ENCODE measurements around the gene ZNRF3.
"Not testable (repeated sequence)": the region's sequence is repeated elsewhere in the genome, so short reads cannot be mapped to it uniquely, and the experiment has no call there.

ZNRF3 gene

GRCh38 chr22:28903080-28903479 is 19.7 kb downstream of the ZNRF3 start:
- Mint-ChIP-seq H3K27me3 (no peaks in the 10 kb centered on the region), H3K27ac (ENCODE audit: low read depth) (no peak overlapping the region), H3K9me3 (no peaks in the 10 kb centered on the region), H3K4me1 (peaks cover 15% of the 10 kb centered on the region), H3K36me3 (ENCODE audit: insufficient read depth) (no peaks in the 10 kb centered on the region), H3K4me3 (no peak overlapping the region)
- DNase-seq (ENCODE audit: low spot score in 2 of 2) (no peak), ATAC-seq (replicated peaks; ENCODE audit: extremely low read depth, poor library complexity, severe bottlenecking) (no peak)

- Mint-ChIP-seq H3K36me3 (ENCODE audit: insufficient read depth) (no peaks in the 10 kb centered on the region), H3K4me1 (peaks cover 18% of the 10 kb centered on the region), H3K4me3 (no peak overlapping the region), H3K9me3 (no peaks in the 10 kb centered on the region), H3K27me3 (no peaks in the 10 kb centered on the region), H3K27ac (ENCODE audit: low read depth) (no peak overlapping the region)
- no peak for DNase-seq (ENCODE audit: low spot score in 2 of 2)
- ATAC-seq (replicated peaks; ENCODE audit: extremely low read depth, poor library complexity, severe bottlenecking): no peak
These were observed 20.4 kb downstream of the ZNRF3 start for GRCh38 chr22:28903729-28904128.

- ATAC-seq (replicated peaks; ENCODE audit: extremely low read depth, poor library complexity, severe bottlenecking) (no peak), DNase-seq (ENCODE audit: low spot score in 2 of 2) (no peak)
- Mint-ChIP-seq H3K9me3 (no peaks in the 10 kb centered on the region), H3K4me3 (no peak overlapping the region), H3K27me3 (no peaks in the 10 kb centered on the region), H3K27ac (ENCODE audit: low read depth) (no peak overlapping the region), H3K36me3 (ENCODE audit: insufficient read depth) (no peaks in the 10 kb centered on the region), H3K4me1 (peaks cover 15% of the 10 kb centered on the region)
These were observed 21.0 kb downstream of the ZNRF3 start for GRCh38 chr22:28904211-28904896.

- no peak for ATAC-seq (replicated peaks; ENCODE audit: extremely low read depth, poor library complexity, severe bottlenecking)
- Mint-ChIP-seq H3K27me3 (peaks cover 1% of the 10 kb centered on the region), H3K36me3 (ENCODE audit: insufficient read depth) (no peaks in the 10 kb centered on the region), H3K27ac (ENCODE audit: low read depth) (no peak overlapping the region), H3K4me1 (peaks cover 5% of the 10 kb centered on the region), H3K4me3 (no peak overlapping the region), H3K9me3 (no peaks in the 10 kb centered on the region)
- no peak for DNase-seq (ENCODE audit: low spot score in 2 of 2)
These were observed 22.0 kb downstream of the ZNRF3 start for GRCh38 chr22:28905256-28905832.

GRCh38 chr22:28906312-28906711 is 22.9 kb downstream of the ZNRF3 start:
- Mint-ChIP-seq H3K9me3 (no peaks in the 10 kb centered on the region), H3K27ac (ENCODE audit: low read depth) (no peak overlapping the region), H3K4me1 (peaks cover 5% of the 10 kb centered on the region), H3K27me3 (peaks cover 11% of the 10 kb centered on the region), H3K4me3 (no peak overlapping the region), H3K36me3 (ENCODE audit: insufficient read depth) (no peaks in the 10 kb centered on the region)
- ATAC-seq (replicated peaks; ENCODE audit: extremely low read depth, poor library complexity, severe bottlenecking) (no peak), DNase-seq (ENCODE audit: low spot score in 2 of 2) (no peak)

- H3K27me3 Mint-ChIP-seq: peaks cover 11% of the 10 kb centered on the region
- no peak overlapping the region for H3K27ac Mint-ChIP-seq (ENCODE audit: low read depth)
- ATAC-seq (replicated peaks; ENCODE audit: extremely low read depth, poor library complexity, severe bottlenecking) (no peak), DNase-seq (ENCODE audit: low spot score in 2 of 2) (no peak)
- H3K9me3 Mint-ChIP-seq: no peaks in the 10 kb centered on the region
- no peaks in the 10 kb centered on the region for H3K36me3 Mint-ChIP-seq (ENCODE audit: insufficient read depth)
- peaks cover 5% of the 10 kb centered on the region for H3K4me1 Mint-ChIP-seq
- H3K4me3 Mint-ChIP-seq: no peak overlapping the region
These were observed 24.1 kb downstream of the ZNRF3 start for GRCh38 chr22:28907311-28908008.

GRCh38 chr22:28908810-28909209 is 25.4 kb downstream of the ZNRF3 start:
- H3K9me3 Mint-ChIP-seq; H3K36me3 Mint-ChIP-seq (ENCODE audit: insufficient read depth); ATAC-seq (replicated peaks; ENCODE audit: extremely low read depth, poor library complexity, severe bottlenecking); H3K4me1 Mint-ChIP-seq; H3K27ac Mint-ChIP-seq (ENCODE audit: low read depth); DNase-seq (ENCODE audit: low spot score in 2 of 2); H3K4me3 Mint-ChIP-seq: not testable (repeated sequence)
- H3K27me3 Mint-ChIP-seq: peaks cover 11% of the 10 kb centered on the region

- no peak overlapping the region for H3K27ac Mint-ChIP-seq (ENCODE audit: low read depth)
- H3K27me3 Mint-ChIP-seq: peaks cover 11% of the 10 kb centered on the region
- DNase-seq (ENCODE audit: low spot score in 2 of 2) (no peak), ATAC-seq (replicated peaks; ENCODE audit: extremely low read depth, poor library complexity, severe bottlenecking) (no peak)
- H3K4me1 Mint-ChIP-seq: peaks cover 5% of the 10 kb centered on the region
- H3K4me3 Mint-ChIP-seq: no peak overlapping the region
- H3K9me3 Mint-ChIP-seq: no peaks in the 10 kb centered on the region
- H3K36me3 Mint-ChIP-seq (ENCODE audit: insufficient read depth): no peaks in the 10 kb centered on the region
These were observed 26.0 kb downstream of the ZNRF3 start for GRCh38 chr22:28909375-28909774.

- H3K4me1 Mint-ChIP-seq: peaks cover 5% of the 10 kb centered on the region
- peaks cover 11% of the 10 kb centered on the region for H3K27me3 Mint-ChIP-seq
- no peak for ATAC-seq (replicated peaks; ENCODE audit: extremely low read depth, poor library complexity, severe bottlenecking)
- no peaks in the 10 kb centered on the region for H3K9me3 Mint-ChIP-seq
- no peak overlapping the region for H3K4me3 Mint-ChIP-seq
- H3K27ac Mint-ChIP-seq (ENCODE audit: low read depth): no peak overlapping the region
- no peaks in the 10 kb centered on the region for H3K36me3 Mint-ChIP-seq (ENCODE audit: insufficient read depth)
- DNase-seq (ENCODE audit: low spot score in 2 of 2): no peak
These were observed 27.4 kb downstream of the ZNRF3 start for GRCh38 chr22:28910569-28911303.

GRCh38 chr22:28911304-28911690 is 27.9 kb downstream of the ZNRF3 start:
- ATAC-seq (replicated peaks; ENCODE audit: extremely low read depth, poor library complexity, severe bottlenecking) (no peak), DNase-seq (ENCODE audit: low spot score in 2 of 2) (no peak)
- no peak overlapping the region for H3K27ac Mint-ChIP-seq (ENCODE audit: low read depth)
- no peaks in the 10 kb centered on the region for H3K9me3 Mint-ChIP-seq
- H3K27me3 Mint-ChIP-seq: peaks cover 11% of the 10 kb centered on the region
- H3K4me1 Mint-ChIP-seq: peaks cover 5% of the 10 kb centered on the region
- H3K36me3 Mint-ChIP-seq (ENCODE audit: insufficient read depth): no peaks in the 10 kb centered on the region
- no peak overlapping the region for H3K4me3 Mint-ChIP-seq

- H3K4me1 Mint-ChIP-seq: peaks cover 5% of the 10 kb centered on the region
- no peak for DNase-seq (ENCODE audit: low spot score in 2 of 2)
- H3K9me3 Mint-ChIP-seq: no peaks in the 10 kb centered on the region
- no peak overlapping the region for H3K27ac Mint-ChIP-seq (ENCODE audit: low read depth)
- no peak for ATAC-seq (replicated peaks; ENCODE audit: extremely low read depth, poor library complexity, severe bottlenecking)
- peaks cover 11% of the 10 kb centered on the region for H3K27me3 Mint-ChIP-seq
- no peak overlapping the region for H3K4me3 Mint-ChIP-seq
- no peaks in the 10 kb centered on the region for H3K36me3 Mint-ChIP-seq (ENCODE audit: insufficient read depth)
These were observed 28.7 kb downstream of the ZNRF3 start for GRCh38 chr22:28911777-28912669.

GRCh38 chr22:28914201-28914600 is 30.8 kb downstream of the ZNRF3 start:
- Mint-ChIP-seq H3K4me3 (no peak overlapping the region), H3K27ac (ENCODE audit: low read depth) (no peak overlapping the region), H3K36me3 (ENCODE audit: insufficient read depth) (no peaks in the 10 kb centered on the region), H3K27me3 (peaks cover 11% of the 10 kb centered on the region), H3K4me1 (no peaks in the 10 kb centered on the region), H3K9me3 (no peaks in the 10 kb centered on the region)
- DNase-seq (ENCODE audit: low spot score in 2 of 2) (no peak), ATAC-seq (replicated peaks; ENCODE audit: extremely low read depth, poor library complexity, severe bottlenecking) (no peak)

Data from central memory CD8-positive, alpha-beta T cell (primary cell).